ENCODE measurements around the gene OPN1SW.

- TF ChIP-seq, protein P1, sequence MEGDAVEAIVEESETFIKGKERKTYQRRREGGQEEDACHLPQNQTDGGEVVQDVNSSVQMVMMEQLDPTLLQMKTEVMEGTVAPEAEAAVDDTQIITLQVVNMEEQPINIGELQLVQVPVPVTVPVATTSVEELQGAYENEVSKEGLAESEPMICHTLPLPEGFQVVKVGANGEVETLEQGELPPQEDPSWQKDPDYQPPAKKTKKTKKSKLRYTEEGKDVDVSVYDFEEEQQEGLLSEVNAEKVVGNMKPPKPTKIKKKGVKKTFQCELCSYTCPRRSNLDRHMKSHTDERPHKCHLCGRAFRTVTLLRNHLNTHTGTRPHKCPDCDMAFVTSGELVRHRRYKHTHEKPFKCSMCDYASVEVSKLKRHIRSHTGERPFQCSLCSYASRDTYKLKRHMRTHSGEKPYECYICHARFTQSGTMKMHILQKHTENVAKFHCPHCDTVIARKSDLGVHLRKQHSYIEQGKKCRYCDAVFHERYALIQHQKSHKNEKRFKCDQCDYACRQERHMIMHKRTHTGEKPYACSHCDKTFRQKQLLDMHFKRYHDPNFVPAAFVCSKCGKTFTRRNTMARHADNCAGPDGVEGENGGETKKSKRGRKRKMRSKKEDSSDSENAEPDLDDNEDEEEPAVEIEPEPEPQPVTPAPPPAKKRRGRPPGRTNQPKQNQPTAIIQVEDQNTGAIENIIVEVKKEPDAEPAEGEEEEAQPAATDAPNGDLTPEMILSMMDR (conservative IDR thresholded peaks at IDR 0.05; ENCODE audit: low read length), result no peak
- no peak for TF ChIP-seq EZH2phosphoT487 (IDR thresholded peaks at IDR 0.05; ENCODE audit: borderline replicate concordance)
These were observed 37.0 kb upstream of the OPN1SW start for GRCh38 chr7:128812514-128813168.
